GM12864 (cell line): ENCODE data around the gene MLLT3.

Source experiments
- DNase-seq: peaks from one replicate; pipeline ENCODE4 v3.0.0-alpha.2; 2011; ENCODE audit warnings: low read depth
- H3K4me3 ChIP-seq: 2 replicates; pipeline ENCODE4 v1.5.1; 2011; ENCODE audit warnings: mild to moderate bottlenecking, low read depth, low read length, control low read depth
- CTCF ChIP-seq: IDR thresholded peaks from 2 replicates; pipeline ENCODE4 v1.5.1; 2011; ENCODE audit warnings: low read depth, mild to moderate bottlenecking, moderate library complexity, low read length, control low read depth, inconsistent platforms; ENCODE audit errors: missing control alignments

The MLLT3 gene

DNA sequence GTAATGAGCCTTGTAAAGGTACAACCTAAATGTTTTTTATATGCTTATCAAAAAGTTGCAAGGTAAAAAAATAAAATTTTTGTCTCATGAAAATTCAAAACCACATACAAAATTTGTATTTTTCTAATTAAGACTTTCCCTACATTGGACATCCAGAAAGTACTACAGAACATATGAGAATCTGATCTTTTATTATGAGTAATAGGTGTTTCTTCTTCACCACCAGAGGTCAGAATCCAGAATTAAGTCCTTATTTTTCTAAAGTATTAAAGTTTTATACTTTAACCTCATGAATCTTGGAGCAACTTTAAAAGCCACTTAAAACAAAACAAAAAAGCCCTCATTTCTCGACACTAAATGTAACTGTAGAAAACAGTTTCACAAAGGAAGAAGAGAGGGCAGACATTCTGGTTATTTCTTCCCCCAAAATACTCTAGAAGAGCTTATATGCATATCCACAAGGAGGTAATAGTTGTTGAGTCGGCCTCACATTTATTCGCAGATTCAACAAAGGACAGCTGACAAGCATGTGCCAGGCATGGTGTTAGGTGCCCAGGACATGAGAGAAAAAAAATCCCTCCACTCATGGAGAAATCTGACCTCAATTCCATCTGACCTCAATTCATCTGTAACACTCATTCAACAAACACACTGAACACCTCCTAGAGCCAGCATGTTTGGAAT is 69.3 kb downstream of the MLLT3 start:
- no peak for DNase-seq
- no peak for TF ChIP-seq CTCF
- H3K4me3 ChIP-seq, result no peak overlapping the region

GRCh38 chr9:20551835-20552234 is 70.5 kb downstream of the MLLT3 start:
- no peak for TF ChIP-seq CTCF
- DNase-seq, result no peak
- no peak overlapping the region for H3K4me3 ChIP-seq

DNA sequence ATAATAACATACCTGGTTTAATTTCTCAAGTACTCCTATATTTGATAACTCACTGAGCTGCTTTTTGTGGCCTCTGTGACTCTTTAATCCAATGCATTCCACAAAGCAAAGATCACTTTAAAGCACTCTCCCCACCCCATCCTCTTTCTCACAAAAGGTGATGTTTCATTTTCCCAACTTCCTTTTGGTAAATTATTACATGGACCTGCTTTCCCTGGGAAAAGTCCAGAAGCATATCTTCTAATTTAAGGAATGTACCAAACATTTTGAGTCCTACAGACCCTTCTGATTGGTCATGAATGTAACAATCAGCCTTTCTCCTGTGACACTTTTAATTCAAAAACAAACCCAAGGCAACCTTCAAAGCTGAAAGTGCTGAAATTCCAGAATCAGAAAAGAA is 71.1 kb downstream of the MLLT3 start:
- no peak for TF ChIP-seq CTCF
- DNase-seq, result no peak
- no peak overlapping the region for H3K4me3 ChIP-seq

- TF ChIP-seq CTCF, result no peak
- no peak for DNase-seq
- H3K4me3 ChIP-seq, result no peak overlapping the region
Observed at GRCh38 chr9:20550326-20550725, 72.0 kb downstream of the MLLT3 start.

- no peak overlapping the region for H3K4me3 ChIP-seq
- TF ChIP-seq CTCF, result no peak
- no peak for DNase-seq
Observed at GRCh38 chr9:20549053-20549452, 73.2 kb downstream of the MLLT3 start.

- H3K4me3 ChIP-seq, result no peak overlapping the region
- no peak for TF ChIP-seq CTCF
- no peak for DNase-seq
Observed at GRCh38 chr9:20545023-20545622, 77.2 kb downstream of the MLLT3 start.
